DND-41 (cell line): ENCODE results near the gene NR1H3.

Experiments used
- ATAC-seq: fragments of 200-7000 bp; cut with Tn5 transposase; 3 replicates; pipeline ENCODE4 v1.9.1; 2021; ENCODE audit warnings: low read depth; ENCODE audit not compliant: insufficient read depth
- DNase-seq: peaks from one replicate; pipeline ENCODE4 v3.0.0-alpha.2; 2020
- H2AFZ ChIP-seq: 2 replicates; pipeline ENCODE4 v1.6.0; 2012; ENCODE audit warnings: low read depth, low read length
- H3K27ac ChIP-seq: 2 replicates; pipeline ENCODE4 v1.5.1; 2012; ENCODE audit warnings: low read length, inconsistent platforms
- H3K27me3 ChIP-seq: fragments of 200-600 bp; sonication (generic); 2 replicates; pipeline ENCODE4 v1.6.0; 2012; ENCODE audit warnings: low read length, mild to moderate bottlenecking, inconsistent platforms; ENCODE audit not compliant: insufficient read depth, poor library complexity
- H3K36me3 ChIP-seq: 2 replicates; pipeline ENCODE4 v1.5.1; 2012; ENCODE audit warnings: low read length, inconsistent platforms; ENCODE audit not compliant: insufficient read depth
- H3K4me1 ChIP-seq: 2 replicates; pipeline ENCODE4 v1.5.1; 2012; ENCODE audit warnings: mild to moderate bottlenecking, low read length; ENCODE audit not compliant: insufficient read depth
- H3K4me2 ChIP-seq: 2 replicates; pipeline ENCODE4 v1.6.0; 2012; ENCODE audit warnings: mild to moderate bottlenecking, moderate library complexity, low read length, inconsistent platforms; ENCODE audit not compliant: insufficient read depth
- H3K4me3 ChIP-seq, 2 experiments: fragments of 200-600 bp in 1 of 2; shearing (Covaris generic) in 1 of 2; 2 replicates each; pipeline ENCODE4 v1.5.1; 2012 to 2016; ENCODE audit warnings: inconsistent platforms in 2 of 2, low read length in 2 of 2, mild to moderate bottlenecking in 2 of 2, low read depth in 1 of 2, moderate library complexity in 1 of 2
- H3K79me2 ChIP-seq: 2 replicates; pipeline ENCODE4 v1.6.0; 2012; ENCODE audit warnings: low read length, inconsistent platforms; ENCODE audit not compliant: insufficient read depth
- H3K9ac ChIP-seq: 2 replicates; pipeline ENCODE4 v1.6.0; 2012; ENCODE audit warnings: low read depth, mild to moderate bottlenecking, inconsistent platforms, low read length, moderate library complexity
- H3K9me3 ChIP-seq: 2 replicates; pipeline ENCODE4 v1.5.1; 2012; ENCODE audit warnings: low read length, moderate library complexity, mild to moderate bottlenecking, inconsistent platforms; ENCODE audit not compliant: insufficient read depth, severe bottlenecking
- H4K20me1 ChIP-seq: 2 replicates; pipeline ENCODE4 v1.6.0; 2012; ENCODE audit warnings: low read length; ENCODE audit not compliant: insufficient read depth
- EZH2 ChIP-seq: IDR thresholded peaks from 3 replicates; pipeline ENCODE4 v1.6.1; 2012; ENCODE audit warnings: borderline replicate concordance, low read depth, mild to moderate bottlenecking, moderate library complexity, low read length, inconsistent platforms; ENCODE audit not compliant: severe bottlenecking
- TF ChIP-seq, protein P1 (sequence below): IDR thresholded peaks from 2 replicates; pipeline ENCODE4 v1.5.1; 2012; ENCODE audit warnings: borderline replicate concordance, low read length, moderate library complexity, mild to moderate bottlenecking; ENCODE audit not compliant: poor library complexity, severe bottlenecking; ENCODE audit errors: extremely low read depth

Gene NR1H3

GRCh38 chr11:47269829-47270305, 12.1 kb downstream of the NR1H3 start, which contains the start of gene MADD:
Gene MADD (plus strand): TSS chr11:47270133.
- H3K4me3 ChIP-seq: peak within 1 kb of the TSS; percentile 78 to 92
- H3K9me3 ChIP-seq: no peaks in the 10 kb centered on the region
- H3K27ac ChIP-seq: peak within 1 kb of the TSS; percentile 89
- peak; percentile 85 for ATAC-seq
- peaks cover 44% of the 10 kb centered on the region for H3K79me2 ChIP-seq
- peak; percentile 92 for DNase-seq
- peak within 1 kb of the TSS; percentile 61 for H3K9ac ChIP-seq
- H3K36me3 ChIP-seq: peaks cover 7% of the 10 kb centered on the region
- H3K4me1 ChIP-seq: peaks cover 44% of the 10 kb centered on the region
- H3K27me3 ChIP-seq: no peaks in the 10 kb centered on the region
- TF ChIP-seq, protein P1, sequence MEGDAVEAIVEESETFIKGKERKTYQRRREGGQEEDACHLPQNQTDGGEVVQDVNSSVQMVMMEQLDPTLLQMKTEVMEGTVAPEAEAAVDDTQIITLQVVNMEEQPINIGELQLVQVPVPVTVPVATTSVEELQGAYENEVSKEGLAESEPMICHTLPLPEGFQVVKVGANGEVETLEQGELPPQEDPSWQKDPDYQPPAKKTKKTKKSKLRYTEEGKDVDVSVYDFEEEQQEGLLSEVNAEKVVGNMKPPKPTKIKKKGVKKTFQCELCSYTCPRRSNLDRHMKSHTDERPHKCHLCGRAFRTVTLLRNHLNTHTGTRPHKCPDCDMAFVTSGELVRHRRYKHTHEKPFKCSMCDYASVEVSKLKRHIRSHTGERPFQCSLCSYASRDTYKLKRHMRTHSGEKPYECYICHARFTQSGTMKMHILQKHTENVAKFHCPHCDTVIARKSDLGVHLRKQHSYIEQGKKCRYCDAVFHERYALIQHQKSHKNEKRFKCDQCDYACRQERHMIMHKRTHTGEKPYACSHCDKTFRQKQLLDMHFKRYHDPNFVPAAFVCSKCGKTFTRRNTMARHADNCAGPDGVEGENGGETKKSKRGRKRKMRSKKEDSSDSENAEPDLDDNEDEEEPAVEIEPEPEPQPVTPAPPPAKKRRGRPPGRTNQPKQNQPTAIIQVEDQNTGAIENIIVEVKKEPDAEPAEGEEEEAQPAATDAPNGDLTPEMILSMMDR: peak; percentile 29
- no peak for TF ChIP-seq EZH2
- peak within 1 kb of the TSS; percentile 100 for H3K4me2 ChIP-seq
- peaks cover 37% of the 10 kb centered on the region for H4K20me1 ChIP-seq
- H2AFZ ChIP-seq: peak within 1 kb of the TSS; percentile 93

DNA sequence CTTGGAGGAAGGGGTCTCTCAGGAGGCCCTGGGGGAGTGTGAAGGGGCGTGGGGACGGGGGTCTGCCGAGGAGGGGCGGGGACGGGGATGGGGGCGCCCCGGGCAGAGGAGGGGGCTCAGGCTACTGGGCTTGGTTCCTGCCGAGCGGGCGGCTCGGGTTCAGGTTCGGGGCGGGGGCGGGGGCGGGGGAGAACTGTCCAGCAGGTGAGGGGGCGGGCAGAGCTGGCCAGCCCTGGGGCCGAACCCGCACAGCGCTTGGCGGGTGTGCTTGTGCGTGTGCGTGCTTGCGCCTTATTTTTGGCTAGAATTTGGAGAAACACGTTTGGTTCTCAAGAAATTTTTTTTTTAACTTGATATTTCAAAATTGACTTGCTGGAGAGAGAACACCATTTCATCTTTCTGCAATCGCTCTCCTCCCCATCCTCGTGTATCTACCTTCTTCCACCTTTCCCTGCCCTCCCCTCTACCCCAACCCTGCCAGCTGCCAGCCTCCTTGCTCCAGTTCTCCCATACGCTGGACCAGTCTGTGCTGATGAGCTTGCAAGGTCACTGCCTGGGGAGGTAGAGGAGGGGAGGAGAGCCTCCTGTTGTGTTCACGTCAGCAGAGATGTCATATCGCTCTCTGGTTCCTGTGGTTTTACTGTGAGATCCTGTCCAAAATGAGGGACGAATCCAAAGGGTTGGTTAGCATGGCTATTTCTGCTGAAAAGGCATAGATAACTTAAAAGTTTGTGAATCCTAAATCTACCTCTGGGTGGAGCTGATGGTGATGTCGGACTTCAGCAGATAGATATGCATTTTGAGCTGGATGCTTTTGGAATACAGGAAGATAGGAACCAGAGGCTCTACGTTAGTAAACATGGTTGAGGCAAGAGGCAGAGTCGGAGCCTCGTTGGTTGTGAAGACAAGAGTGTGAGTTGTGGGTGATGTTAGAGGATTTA, 12.8 kb downstream of the NR1H3 start:
- Histone ChIP-seq H4K20me1 (peaks cover 39% of the 10 kb centered on the region), H3K79me2 (peaks cover 47% of the 10 kb centered on the region), H3K27me3 (no peaks in the 10 kb centered on the region), H3K4me1 (peaks cover 37% of the 10 kb centered on the region), H3K4me2 (peak overlapping the region; percentile 100), H3K9me3 (no peaks in the 10 kb centered on the region), H3K36me3 (peaks cover 15% of the 10 kb centered on the region), H3K9ac (peak overlapping the region; percentile 61), H3K4me3 (peak overlapping the region; percentile 78 to 92), H3K27ac (peak overlapping the region; percentile 89), H2AFZ (peak overlapping the region; percentile 93)
- peak; percentile 33 for DNase-seq
- TF ChIP-seq EZH2: no peak
- TF ChIP-seq, protein P1: peak; percentile 37
- no peak for ATAC-seq

DNA sequence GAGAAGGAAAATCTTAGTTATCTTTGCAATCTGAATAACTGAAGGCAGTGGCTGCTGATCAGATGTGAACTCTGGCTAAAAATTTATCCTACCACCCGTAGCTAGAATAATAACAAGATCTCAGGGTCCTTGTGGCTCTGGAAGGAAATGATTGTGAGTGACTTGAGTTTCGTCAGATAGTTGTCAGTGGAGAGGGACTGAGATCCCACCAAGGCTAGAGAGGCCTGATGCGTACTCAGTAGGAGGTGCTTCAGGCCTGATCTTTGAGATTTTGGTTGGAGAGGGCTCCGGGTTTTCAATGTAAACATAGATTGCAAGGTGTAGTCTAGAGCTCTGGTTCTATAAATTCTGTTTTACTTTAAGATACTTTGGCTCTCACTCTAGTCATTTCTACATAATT, 13.5 kb downstream of the NR1H3 start:
- Histone ChIP-seq H3K79me2 (peaks cover 49% of the 10 kb centered on the region), H3K27ac (peak overlapping the region; percentile 65; the same call in 1 of the 2 replicates), H2AFZ (no peak overlapping the region), H3K9me3 (no peaks in the 10 kb centered on the region), H3K4me1 (peaks cover 37% of the 10 kb centered on the region), H3K4me3 (peak overlapping the region; percentile 78 to 92; a peak in 3 of 4 replicates), H3K4me2 (peak overlapping the region; percentile 100), H3K36me3 (peaks cover 22% of the 10 kb centered on the region), H3K9ac (peak overlapping the region; percentile 61), H4K20me1 (peaks cover 42% of the 10 kb centered on the region), H3K27me3 (no peaks in the 10 kb centered on the region)
- DNase-seq (no peak), ATAC-seq (no peak)
- TF ChIP-seq EZH2: no peak
- TF ChIP-seq, protein P1: no peak
